Endothelial cell (in vitro differentiated cells): ENCODE data around the gene GNB2. TPM values are rescaled to one million over a fixed set of nuclear protein-coding genes. Genes with fewer than 3 reads are reported as not detected.

Source experiments
- DNase-seq: peaks from one replicate; pipeline ENCODE4 v3.0.0; 2021; ENCODE audit warnings: low spot score
- H3K27ac Mint-ChIP-seq: one replicate; pipeline ENCODE4 v1.8.0; 2021; ENCODE audit warnings: mixed read lengths, inconsistent platforms; ENCODE audit not compliant: unreplicated experiment
- H3K27me3 Mint-ChIP-seq: one replicate; pipeline ENCODE4 v1.8.0; 2021; ENCODE audit warnings: mild to moderate bottlenecking, moderate library complexity, mixed read lengths, inconsistent platforms; ENCODE audit not compliant: unreplicated experiment
- H3K36me3 Mint-ChIP-seq: one replicate; pipeline ENCODE4 v1.8.0; 2021; ENCODE audit warnings: mild to moderate bottlenecking, low read depth, mixed read lengths, inconsistent platforms; ENCODE audit not compliant: unreplicated experiment
- H3K4me1 Mint-ChIP-seq: one replicate; pipeline ENCODE4 v1.8.0; 2021; ENCODE audit warnings: mild to moderate bottlenecking, mixed read lengths, inconsistent platforms; ENCODE audit not compliant: unreplicated experiment
- H3K4me3 Mint-ChIP-seq: one replicate; pipeline ENCODE4 v1.8.0; 2021; ENCODE audit warnings: mild to moderate bottlenecking, mixed read lengths, inconsistent platforms; ENCODE audit not compliant: unreplicated experiment
- H3K9me3 Mint-ChIP-seq: one replicate; pipeline ENCODE4 v1.8.0; 2021; ENCODE audit warnings: mixed read lengths, inconsistent platforms; ENCODE audit not compliant: unreplicated experiment
- CTCF ChIP-seq: fragments of 200-600 bp; sonication (generic); IDR thresholded peaks from one replicate; pipeline ENCODE4 v1.5.0; 2021; ENCODE audit warnings: antibody characterized with exemption; ENCODE audit not compliant: unreplicated experiment
- total RNA-seq: library from RNA; stranded (reverse); fragmentation: NEBNext Ultra II Directional; extraction: Animal tissue kit (Norgen Biotek cat#: 25700); gene quantifications from one replicate; pipeline ENCODE4 v1.2.1, GENCODE V29; 2021; ENCODE audit not compliant: unreplicated experiment

The GNB2 gene
- total RNA-seq, 1 donor from 2014 or later = 336 TPM

- DNase-seq = no peak
- Mint-ChIP-seq H3K4me3 (no peak overlapping the region), H3K4me1 (no peaks in the 10 kb centered on the region), H3K27me3 (no peaks in the 10 kb centered on the region), H3K9me3 (no peaks in the 10 kb centered on the region), H3K27ac (no peak overlapping the region), H3K36me3 (no peaks in the 10 kb centered on the region)
- no peak for TF ChIP-seq CTCF
These were observed 32.8 kb upstream of the GNB2 start for GRCh38 chr7:100640517-100641440.

GRCh38 chr7:100641463-100641859, 32.1 kb upstream of the GNB2 start, which contains the start of gene TFR2:
TSS of gene TFR2 (minus strand) at chr7:100641552. CDS start at chr7:100641509, 43 bp downstream.
- Mint-ChIP-seq H3K27ac (no peak within 1 kb of the TSS), H3K36me3 (no peaks in the 10 kb centered on the region), H3K4me3 (no peak within 1 kb of the TSS), H3K27me3 (no peaks in the 10 kb centered on the region), H3K9me3 (no peaks in the 10 kb centered on the region), H3K4me1 (no peaks in the 10 kb centered on the region)
- DNase-seq = no peak
- TF ChIP-seq CTCF = no peak

GRCh38 chr7:100641860-100642533, 31.5 kb upstream of the GNB2 start:
- Mint-ChIP-seq H3K4me3 (no peak overlapping the region), H3K4me1 (no peaks in the 10 kb centered on the region), H3K36me3 (no peaks in the 10 kb centered on the region), H3K9me3 (no peaks in the 10 kb centered on the region), H3K27ac (no peak overlapping the region), H3K27me3 (no peaks in the 10 kb centered on the region)
- TF ChIP-seq CTCF = no peak
- no peak for DNase-seq

GRCh38 chr7:100642534-100642907, 31.0 kb upstream of the GNB2 start:
- Mint-ChIP-seq H3K4me1 (no peaks in the 10 kb centered on the region), H3K36me3 (no peaks in the 10 kb centered on the region), H3K27ac (no peak overlapping the region), H3K4me3 (no peak overlapping the region), H3K9me3 (no peaks in the 10 kb centered on the region), H3K27me3 (no peaks in the 10 kb centered on the region)
- no peak for DNase-seq
- no peak for TF ChIP-seq CTCF
